ENCODE data around the gene RETN. TPM values are rescaled to one million over a fixed set of nuclear protein-coding genes. Genes with fewer than 3 reads are reported as not detected.
"Not testable (repeated sequence)": the region's sequence is repeated elsewhere in the genome, so short reads cannot be mapped to it uniquely, and the experiment has no call there.

Gene RETN
- total RNA-seq, 4 donors from 2014 or later, result not detected

DNA sequence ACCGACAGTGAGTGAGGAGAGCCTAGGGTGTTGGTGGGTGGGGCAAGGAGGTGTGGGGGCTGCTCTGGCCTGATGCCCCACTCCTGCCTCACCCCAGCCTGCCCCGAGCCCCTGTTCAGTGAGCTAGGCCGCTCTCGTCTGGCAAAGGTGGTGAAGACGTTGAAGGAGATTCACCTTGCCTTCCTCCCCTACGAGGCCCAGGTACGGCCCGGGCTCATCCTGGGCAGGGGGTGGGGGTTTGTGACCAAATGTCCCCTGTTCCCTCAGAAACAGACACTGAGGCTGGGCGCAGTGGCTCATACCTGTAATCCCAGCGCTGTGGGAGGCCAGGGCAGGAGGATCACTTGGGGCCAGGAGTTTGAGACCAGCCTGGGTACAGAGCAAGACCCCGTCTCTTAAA is 28.0 kb upstream of the RETN start:
- H3K27me3 ChIP-seq, result no peaks in the 10 kb centered on the region
- no peak for DNase-seq
- no peak for TF ChIP-seq POLR2A (IDR thresholded peaks at IDR 0.05)
- TF ChIP-seq, protein P1, sequence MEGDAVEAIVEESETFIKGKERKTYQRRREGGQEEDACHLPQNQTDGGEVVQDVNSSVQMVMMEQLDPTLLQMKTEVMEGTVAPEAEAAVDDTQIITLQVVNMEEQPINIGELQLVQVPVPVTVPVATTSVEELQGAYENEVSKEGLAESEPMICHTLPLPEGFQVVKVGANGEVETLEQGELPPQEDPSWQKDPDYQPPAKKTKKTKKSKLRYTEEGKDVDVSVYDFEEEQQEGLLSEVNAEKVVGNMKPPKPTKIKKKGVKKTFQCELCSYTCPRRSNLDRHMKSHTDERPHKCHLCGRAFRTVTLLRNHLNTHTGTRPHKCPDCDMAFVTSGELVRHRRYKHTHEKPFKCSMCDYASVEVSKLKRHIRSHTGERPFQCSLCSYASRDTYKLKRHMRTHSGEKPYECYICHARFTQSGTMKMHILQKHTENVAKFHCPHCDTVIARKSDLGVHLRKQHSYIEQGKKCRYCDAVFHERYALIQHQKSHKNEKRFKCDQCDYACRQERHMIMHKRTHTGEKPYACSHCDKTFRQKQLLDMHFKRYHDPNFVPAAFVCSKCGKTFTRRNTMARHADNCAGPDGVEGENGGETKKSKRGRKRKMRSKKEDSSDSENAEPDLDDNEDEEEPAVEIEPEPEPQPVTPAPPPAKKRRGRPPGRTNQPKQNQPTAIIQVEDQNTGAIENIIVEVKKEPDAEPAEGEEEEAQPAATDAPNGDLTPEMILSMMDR (IDR thresholded peaks at IDR 0.05), result no peak
- peaks cover 0 to 11% (median 5%) of the 10 kb centered on the region in 4 donors for H3K4me1 ChIP-seq
- H3K36me3 ChIP-seq, result peaks cover 0 to 27% (median 0%) of the 10 kb centered on the region in 3 donors
- no peak overlapping the region for H3K27ac ChIP-seq
- H3K4me3 ChIP-seq, result no peak overlapping the region
- H3K9me3 ChIP-seq, result no peaks in the 10 kb centered on the region

DNA sequence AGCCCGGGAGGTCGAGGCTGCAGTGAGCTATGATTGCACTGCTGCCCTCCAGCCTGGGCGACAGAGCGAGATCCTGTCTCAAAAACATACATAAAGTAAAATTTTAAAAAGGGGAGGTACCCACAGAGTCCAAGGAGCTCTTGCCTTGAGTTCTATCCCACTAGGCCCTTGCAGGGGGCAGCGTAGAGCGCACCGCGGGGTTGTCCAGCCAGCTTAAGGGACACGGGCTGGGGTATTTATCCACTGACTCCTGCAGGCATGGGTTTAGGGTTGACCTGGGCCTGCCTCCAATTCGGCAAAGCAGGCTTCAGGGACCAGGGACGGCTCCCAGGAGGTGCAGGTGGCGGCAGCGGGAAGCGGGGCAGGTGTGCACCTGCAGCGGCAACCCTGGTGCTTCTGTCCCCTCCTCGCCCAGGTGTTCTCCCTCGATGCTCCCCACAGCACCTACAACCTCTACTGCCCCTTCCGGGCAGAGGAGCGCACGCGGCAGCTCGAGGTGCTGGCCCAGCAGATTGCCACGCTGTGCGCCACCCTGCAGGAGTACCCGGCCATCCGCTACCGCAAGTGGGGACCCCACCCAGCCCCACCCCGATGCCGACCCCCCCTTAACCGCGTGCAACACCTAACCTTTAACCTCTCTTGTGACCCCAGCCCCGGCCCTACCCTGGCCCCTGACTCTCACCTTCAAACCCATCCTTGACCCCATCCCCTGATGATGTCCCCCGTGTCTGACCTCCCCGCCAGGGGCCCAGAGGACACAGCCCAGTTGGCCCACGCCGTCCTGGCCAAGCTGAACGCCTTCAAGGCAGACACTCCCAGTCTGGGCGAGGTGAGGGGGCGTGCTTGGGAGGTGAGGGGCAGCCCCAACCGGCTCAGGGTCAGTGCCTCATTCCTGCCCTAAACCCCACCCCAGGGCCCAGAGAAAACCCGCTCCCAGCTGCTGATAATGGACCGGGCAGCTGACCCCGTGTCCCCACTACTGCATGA is 27.3 kb upstream of the RETN start:
- Histone ChIP-seq H3K9me3 (no peaks in the 10 kb centered on the region), H3K36me3 (peaks cover 0 to 33% (median 0%) of the 10 kb centered on the region in 3 donors), H3K27me3 (no peaks in the 10 kb centered on the region), H3K27ac (no peak overlapping the region), H3K4me1 (peaks cover 0 to 8% (median 3%) of the 10 kb centered on the region in 4 donors), H3K4me3 (no peak overlapping the region)
- TF ChIP-seq, protein P1 (IDR thresholded peaks at IDR 0.05), result no peak
- TF ChIP-seq POLR2A (IDR thresholded peaks at IDR 0.05), result no peak
- no peak for DNase-seq

DNA sequence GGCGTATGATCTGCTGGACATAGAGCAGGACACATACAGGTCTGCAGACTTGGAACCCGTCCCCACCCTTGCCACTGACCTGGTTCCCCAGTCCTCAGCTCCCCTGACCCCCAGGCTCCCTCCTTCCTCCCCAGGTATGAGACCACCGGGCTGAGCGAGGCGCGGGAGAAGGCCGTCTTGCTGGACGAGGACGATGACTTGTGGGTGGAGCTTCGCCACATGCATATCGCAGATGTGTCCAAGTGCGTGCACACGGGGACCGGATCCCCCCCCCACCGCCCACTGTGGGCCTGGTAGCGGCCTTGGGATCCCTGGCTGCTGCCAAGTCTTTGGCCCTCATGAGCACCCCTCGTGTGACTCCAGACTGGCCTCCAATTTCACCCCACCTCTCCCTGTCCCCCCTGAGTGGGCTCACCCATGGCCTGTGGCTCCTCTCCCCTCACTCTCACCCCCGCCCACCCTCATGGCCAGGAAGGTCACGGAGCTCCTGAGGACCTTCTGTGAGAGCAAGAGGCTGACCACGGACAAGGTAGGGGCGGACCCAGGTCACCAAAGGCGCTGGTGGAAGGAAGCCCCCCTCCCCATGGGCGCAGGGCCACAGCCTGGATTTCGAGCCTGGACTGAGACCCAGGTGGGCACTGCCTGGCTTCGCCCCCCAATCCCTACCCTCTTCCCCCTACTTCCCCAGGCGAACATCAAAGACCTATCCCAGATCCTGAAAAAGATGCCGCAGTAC is 26.4 kb upstream of the RETN start:
- no peak overlapping the region for H3K4me3 ChIP-seq
- TF ChIP-seq POLR2A (IDR thresholded peaks at IDR 0.05), result no peak
- TF ChIP-seq, protein P1 (IDR thresholded peaks at IDR 0.05), result no peak
- H3K27me3 ChIP-seq, result no peaks in the 10 kb centered on the region
- DNase-seq, result no peak
- peaks cover 0 to 40% (median 0%) of the 10 kb centered on the region in 3 donors for H3K36me3 ChIP-seq
- H3K4me1 ChIP-seq, result peaks cover 0 to 6% (median 1%) of the 10 kb centered on the region in 4 donors
- H3K27ac ChIP-seq, result no peak overlapping the region
- no peaks in the 10 kb centered on the region for H3K9me3 ChIP-seq

DNA sequence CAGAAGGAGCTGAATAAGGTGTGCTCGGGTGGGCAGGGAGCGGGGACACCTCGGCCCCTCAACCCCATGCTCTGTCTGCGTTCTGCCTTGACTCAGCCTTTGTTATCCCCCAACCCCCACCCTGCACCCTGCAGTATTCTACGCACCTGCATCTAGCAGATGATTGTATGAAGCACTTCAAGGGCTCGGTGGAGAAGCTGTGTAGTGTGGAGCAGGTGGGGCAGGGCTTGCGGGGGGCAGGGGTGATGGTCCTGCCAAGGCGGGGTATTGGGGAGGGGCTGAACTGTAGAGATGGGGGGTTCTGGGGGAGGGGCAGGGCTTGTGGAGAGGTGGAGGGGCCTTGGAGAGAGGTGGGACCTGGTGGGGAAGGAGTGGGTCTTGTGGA is 25.8 kb upstream of the RETN start:
- H3K4me3 ChIP-seq, result no peak overlapping the region
- no peaks in the 10 kb centered on the region for H3K9me3 ChIP-seq
- no peak overlapping the region for H3K27ac ChIP-seq
- no peaks in the 10 kb centered on the region for H3K27me3 ChIP-seq
- peaks cover 0 to under 1% (median 0%) of the 10 kb centered on the region in 4 donors for H3K4me1 ChIP-seq
- DNase-seq, result no peak
- TF ChIP-seq, protein P1 (IDR thresholded peaks at IDR 0.05), result no peak
- no peak for TF ChIP-seq POLR2A (IDR thresholded peaks at IDR 0.05)
- H3K36me3 ChIP-seq, result peaks cover 0 to 44% (median 0%) of the 10 kb centered on the region in 3 donors

DNA sequence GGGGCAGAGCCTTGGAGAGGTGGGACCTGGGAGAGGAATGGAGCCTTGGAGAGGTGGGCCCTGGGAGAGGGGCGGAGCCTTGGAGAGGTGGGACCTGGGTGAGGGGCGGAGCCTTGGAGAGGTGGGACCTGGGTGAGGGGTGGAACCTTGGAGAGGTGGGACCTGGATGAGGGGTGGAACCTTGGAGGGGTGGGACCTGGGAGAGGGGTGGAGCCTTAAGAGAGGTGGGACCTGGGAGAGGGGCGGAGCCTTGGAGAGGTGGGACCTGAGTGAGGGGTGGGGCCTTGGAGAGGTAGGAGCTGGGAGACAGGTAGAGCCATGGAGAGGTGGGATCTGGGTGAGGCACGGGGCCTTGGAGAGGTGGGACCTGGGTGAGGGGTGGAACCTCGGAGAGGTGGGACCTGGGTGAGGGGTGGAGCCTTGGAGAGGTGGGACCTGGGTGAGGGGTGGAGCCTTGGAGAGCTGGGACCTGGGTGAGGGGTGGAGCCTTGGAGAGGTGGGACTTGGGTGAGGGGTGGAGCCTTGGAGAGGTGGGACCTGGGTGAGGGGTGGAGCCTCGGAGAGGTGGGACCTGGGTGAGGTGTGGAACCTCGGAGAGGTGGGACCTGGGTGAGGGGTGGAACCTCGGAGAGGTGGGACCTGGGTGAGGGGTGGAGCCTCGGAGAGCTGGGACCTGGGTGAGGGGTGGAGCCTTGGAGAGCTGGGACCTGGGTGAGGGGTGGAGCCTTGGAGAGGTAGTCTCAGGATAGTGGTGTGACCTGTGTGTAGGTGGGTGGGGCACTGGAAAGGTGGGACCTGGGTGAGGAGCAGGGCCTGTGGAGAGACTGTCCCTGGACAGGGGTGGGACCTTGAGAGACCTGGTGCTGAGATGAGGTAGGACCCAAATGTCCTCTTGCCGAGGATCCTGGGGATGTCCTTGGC is 25.0 kb upstream of the RETN start:
- H3K27ac ChIP-seq, DNase-seq, H3K9me3 ChIP-seq, H3K4me3 ChIP-seq, H3K27me3 ChIP-seq, H3K4me1 ChIP-seq: not testable (repeated sequence)
- H3K36me3 ChIP-seq, result peaks cover 0 to 44% (median 0%) of the 10 kb centered on the region in 3 donors

Measured in Peyer's patch (tissue), 4 donors.